RKO (cell line): ENCODE data around the gene ARL15.
"Not testable (repeated sequence)": the region's sequence is repeated elsewhere in the genome, so short reads cannot be mapped to it uniquely, and the experiment has no call there.

ENCODE experiments used
- DNase-seq: peaks from one replicate; pipeline ENCODE4 v3.0.0-alpha.2; 2016; ENCODE audit warnings: low spot score

Gene ARL15

DNA sequence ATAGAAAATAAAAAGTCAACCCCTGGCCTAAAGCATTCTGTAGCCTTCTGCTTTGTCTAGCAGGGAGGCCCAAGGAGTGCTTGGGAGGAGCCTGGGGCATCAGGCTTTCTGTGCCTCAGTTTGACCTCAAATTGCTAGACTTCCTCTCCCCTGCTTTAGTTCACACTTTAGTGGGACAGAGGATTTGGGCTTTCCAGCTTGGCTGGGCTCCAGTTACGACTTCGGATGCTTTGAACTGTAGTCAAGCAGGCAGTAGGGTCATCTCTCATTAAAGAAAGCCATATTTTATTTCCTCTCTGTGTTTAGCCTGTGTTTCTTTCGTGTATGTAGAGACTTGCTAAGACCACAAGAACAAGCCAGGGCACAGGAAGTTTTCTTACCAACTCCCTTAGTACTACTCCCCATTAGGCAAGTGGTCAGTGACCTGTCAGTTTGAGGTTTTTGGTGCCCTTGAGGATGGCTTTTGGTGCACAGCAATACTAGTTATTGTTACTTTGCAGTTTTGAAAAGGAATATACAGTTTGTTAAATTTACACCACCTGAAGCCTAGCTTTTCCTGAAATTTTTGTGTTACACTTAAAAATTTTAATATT, 415.2 kb downstream of the ARL15 start:
- no peak for DNase-seq

DNA sequence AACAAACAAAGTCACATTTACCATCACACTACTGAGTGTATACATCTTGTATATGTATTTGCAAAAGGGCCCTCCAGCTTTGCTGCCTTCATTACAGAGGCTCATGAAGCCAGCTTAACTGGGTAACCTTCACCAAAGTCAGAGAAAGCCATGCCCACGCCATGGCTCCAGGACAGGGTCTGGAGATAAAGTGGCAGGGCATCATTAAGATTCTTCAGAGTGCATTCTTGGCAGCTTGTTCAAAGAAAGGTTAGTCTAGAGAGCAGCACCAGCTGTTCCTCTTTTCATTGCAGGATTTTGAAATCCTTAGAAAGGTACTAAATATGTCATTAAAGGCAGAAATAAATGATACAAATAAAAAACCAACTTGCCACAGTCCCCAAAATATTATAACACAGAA, 416.7 kb downstream of the ARL15 start:
- no peak for DNase-seq

DNA sequence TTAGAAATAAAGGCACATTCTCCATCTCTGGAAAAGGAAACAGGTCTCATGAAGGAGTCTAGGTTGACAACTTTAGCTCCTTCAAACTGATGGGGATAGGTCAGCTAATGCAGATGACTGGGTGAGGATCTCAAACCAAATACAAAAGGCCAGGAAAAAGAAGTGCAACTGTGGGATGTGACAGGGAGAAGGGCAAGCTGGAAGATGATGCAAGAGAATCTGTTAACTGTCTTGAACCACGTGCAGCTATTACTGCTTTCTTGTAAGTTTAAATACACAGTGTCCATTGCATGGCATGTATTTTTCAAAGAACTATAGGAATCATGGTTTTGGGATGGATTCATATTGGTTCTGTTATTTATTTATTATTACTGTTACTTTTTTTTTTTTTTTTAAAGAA, 418.1 kb downstream of the ARL15 start:
- DNase-seq, result no peak

DNA sequence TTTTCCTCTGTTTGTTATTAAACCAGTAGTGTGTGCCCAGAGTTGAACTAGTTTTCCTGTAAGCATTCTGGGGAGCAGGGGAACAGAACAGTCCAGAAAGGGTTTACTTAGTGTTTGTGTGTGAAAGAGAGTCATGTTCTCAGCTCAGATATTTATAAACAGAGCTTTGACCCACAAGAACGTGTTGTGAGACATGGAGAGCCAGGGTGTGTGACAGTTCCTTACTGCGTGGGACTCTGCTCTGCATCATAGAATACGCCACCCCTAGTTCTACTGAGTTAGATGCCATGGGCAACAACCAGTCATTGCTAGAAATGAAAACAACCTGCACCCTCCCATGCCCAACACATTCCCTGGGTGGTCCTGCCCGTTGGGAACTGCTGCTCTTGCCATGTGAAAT, 419.2 kb downstream of the ARL15 start:
- DNase-seq, result no peak

DNA sequence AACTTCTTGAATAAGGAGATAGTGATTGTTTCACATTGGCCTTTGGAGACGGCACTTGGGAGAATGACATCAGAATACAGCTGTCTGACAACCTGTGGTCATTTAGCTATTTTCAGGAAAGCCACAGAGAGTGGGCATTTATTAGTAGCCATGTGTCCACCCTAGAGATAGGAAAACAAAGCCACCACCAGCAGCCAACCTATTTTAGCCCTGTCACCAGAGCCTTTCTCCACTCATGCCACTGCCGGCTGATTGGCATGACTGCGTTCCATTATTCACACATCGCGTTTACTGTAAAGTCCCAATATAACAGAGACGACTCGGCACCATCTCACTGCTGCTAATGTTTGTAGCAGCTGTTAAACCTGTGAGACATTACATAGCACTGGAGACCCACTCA, 419.9 kb downstream of the ARL15 start:
- DNase-seq, result no peak

DNA sequence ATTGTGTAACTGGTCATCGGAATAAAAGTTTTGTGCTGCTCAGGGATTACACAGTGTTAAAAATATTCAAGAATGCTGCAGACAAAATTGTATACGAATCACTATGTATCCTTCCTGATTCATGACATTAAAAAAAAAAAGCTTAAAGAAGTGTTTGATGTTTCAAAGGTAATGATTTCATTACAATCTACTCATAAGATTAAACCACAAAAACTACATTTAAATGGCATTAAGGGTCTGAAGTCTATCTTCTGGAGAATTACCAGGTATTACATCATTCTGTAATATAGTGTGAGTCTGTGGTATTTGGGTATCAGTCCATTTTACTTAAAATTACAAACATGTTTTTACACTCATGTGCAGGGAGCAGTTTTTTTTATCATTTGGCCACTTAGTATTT, 425.5 kb downstream of the ARL15 start:
- no peak for DNase-seq

DNA sequence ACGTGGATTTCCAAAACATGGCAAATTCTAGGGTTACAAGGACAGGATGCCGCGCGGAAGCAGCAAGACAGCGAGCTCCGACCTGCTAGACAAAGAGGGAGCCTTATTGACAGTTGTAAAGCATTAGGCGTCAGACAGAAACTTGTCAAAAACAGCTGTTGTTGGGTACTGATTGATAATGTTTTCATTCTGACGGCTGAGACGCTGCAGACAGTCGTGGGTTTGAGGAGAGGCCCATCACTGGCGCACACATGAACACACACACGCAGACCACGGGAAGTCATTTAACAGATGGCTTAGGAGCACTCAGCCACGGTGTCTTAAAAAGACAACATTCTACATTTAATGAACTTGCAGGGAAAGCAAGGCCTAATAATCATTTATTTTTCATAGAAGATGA, 426.0 kb downstream of the ARL15 start:
- no peak for DNase-seq

DNA sequence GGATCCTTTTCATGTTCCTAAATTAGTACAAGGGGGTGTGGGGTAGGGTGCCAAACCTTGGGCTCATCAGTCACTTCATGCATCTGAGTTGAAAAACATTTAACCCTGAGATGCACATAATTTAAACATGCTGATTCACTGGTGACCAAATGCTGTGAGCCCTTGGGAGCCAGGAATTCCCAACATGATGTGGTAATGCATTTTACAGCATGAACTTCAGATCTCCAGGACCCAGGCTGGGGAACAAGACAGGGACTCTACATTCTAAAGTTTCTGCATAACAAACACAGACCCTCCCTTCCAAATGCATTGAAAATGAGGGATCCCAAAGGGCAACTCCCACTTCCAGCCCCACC, 427.7 kb downstream of the ARL15 start:
- no peak for DNase-seq

DNA sequence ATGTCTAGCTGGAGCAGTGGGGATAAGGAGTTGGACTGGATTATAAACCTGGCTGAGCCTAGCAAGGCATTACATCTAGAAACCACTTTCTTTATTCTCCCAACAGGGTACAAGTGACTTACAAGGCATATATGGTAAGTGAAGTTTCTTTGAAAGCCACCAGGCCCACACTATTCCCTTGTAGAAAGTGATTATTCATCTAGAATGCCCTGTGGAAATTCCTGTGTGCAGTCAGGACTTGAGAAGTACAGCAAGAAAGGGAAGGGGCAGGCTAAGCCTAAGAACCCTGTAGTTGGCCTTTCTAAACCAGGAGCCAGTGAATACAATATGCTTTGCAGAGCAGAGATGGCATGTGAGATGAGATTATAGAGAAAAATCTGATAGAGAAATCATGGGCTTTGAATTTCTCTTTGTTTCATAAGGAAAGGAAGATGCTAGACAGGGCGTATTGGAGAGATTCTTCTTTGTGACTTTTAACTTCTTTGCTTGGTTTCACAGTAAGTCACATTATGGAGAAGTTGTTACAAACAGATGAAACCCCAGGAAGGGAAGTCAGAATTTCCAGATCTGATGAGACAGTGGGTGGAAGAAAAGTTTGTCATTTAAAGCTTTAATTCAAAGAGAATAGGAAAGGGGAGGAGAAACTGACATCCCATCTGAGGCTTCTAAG, 428.2 kb downstream of the ARL15 start:
- DNase-seq, result no peak

DNA sequence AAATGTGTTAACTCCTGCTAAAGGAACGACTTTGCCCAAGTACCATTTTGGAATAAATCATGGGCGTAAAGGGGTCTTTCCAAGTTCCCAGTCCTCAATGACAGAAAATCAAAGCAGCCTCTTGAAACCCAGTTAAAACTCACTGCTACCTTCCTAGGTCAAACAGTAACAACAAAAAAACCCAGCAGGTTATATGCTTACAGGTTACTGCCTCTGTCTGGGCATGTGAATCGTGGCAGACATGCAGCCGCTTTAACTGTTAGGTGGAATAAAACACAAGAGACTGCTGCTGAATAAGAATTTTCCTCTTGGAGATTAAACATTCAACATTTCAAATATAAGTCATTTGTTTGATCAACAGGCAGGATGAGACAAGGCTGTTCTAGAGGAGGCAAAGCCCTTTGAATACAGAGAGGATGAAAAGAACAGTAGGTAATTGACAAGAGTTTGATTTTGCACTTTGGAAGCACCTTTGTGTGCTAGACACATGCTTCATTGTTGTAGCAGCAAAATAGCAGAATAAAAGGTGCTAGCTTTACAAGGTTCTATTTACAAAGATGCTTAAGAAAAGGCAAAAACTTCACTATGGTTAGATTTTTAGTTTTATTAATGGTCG, 430.6 kb downstream of the ARL15 start:
- DNase-seq, result no peak

DNA sequence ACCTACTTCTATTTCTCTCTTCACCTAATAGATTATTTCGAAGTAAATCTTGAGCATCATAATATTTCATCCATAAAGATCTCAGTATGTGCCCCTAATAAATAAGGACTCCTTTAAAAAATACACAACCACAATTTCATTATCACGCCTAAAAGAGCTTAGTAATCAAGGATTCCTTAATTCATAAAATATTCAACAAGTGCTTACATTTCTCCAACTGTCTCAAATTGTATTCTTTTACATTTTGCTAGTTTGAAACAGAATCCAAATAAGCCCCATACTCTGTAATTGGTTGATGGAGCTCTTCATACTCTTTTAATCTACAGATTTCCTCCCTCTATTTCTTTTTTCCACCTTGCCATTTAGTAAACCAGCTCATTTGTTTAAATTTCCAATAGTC, 432.4 kb downstream of the ARL15 start:
- DNase-seq, result no peak

DNA sequence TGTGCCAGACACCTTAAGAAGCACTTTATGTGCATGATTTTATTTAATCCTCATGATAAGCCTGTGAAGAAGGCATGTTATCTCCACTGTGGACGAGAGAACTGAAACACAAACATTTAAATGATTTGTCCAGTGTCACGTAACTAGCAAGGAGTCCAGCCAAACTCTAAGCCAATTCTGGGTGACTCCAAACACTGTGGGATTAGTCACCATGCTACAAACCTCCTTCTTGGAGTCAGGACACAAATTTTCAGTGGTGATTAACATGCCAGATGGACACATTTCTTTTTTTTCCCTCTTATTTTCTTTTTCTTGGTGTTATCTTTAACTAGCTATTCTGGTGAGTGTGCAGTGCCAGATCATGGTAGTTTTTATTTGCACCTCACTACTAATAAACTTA, 433.1 kb downstream of the ARL15 start:
- DNase-seq, result peak; percentile 47

DNA sequence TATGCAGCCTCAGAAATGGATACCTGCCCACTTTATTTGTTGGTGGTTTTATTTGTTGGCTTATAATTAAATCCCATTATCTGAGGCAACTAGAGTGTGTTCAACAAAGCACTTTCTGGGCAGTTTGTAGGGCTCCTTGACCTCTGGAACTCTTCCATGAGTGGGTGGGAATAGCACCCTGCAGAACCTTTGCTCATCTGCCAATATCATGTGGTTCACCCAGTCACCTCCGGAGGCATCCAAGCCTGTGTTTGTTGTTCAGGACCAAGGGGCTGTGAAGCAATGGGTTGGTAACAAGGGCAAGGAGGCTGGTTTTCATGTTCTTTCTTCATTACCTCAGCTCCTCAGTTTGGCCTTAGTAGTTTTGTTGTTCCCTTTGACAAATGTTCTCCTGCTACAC, 436.0 kb downstream of the ARL15 start:
- peak; percentile 19 for DNase-seq

DNA sequence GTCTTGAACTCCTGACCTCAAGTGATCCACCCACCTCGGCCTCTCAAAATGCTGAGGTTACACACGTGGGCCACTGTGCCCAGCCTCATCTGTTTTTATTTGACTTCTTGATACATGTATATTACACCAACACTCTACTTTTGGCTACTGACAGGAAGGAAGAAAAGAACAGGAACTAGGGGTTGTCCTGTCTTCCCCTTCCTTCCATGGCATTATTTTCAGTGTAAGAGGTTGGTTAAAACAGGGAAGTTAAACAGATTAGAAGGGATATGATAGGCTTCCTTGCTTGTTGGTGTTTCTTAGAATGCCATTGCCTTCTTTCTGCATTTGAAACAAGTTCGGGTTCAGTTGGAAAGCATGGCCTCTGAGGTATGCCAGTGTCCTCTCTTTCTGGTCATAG, 437.1 kb downstream of the ARL15 start:
- DNase-seq, result no peak

DNA sequence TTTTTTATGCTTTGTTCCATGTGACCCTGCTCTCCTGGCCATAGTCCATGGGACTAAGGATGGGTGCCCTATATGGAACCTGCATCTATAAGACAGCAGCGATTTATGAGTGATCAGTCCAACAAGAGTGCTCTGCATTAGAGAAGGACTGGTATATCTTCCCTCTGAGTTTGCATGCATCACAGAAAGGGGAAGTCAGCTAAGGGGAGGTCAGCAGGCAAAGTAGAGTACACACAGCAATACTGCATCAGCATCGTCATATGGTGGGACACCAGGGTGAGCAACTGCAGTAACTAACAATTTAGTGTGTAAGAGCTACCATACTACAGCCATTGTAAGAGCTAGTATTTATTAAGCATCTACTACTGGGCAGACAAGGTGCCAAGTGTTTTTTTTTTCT, 438.6 kb downstream of the ARL15 start:
- DNase-seq, result no peak

DNA sequence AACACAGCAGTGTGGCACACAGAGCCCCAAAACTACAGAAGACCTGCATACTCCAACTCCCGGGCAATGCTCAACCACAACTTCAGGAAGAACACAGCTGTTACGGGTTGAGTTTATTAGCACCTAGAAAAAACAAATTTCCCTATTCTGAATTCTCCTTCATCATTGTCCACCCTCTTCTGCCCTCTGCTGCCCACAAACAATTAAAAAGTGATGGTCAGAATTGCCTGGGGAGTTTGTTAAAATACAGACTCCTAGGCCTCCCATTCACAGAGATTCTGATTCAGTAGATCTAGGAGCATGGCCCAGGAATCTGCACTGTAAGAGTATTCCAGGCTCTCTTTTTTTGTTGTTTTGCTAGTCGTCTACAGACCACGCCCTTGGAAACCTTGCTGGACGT, 439.3 kb downstream of the ARL15 start:
- no peak for DNase-seq

DNA sequence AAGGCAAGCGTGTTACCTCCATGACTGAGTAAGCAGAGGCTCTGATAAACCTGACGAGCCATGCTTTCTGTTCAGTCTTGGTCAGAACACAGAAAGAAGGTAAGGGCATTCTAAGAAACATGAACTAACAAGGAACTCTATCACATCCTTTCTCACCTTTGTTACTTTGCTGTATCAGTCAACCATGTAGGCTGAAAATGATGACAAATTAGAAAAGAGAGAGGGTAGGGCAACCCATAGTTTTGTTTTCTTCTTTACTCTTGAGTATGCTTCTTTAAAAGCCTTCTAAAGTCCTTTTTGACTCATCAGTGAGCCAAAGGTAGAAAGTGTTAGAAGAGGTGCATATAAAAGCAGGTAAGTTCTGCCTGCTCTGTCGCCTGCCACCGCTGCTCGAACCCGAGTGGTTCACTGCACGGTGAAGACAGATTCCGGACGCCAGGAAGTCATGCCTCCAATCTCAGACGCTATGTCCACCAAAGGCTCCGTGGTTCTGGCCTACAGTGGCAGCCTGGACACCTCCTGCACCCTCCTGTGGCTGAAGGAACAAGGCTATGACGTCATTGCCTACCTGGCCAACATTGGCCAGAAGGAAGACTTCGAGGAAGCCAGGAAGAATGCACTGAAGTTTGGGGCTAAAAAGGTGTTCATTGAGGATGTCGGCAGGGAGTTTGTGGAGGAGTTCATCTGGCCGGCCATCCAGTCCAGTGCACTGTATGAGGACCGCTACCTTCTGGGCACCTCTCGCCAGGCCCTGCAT, 451.5 kb downstream of the ARL15 start:
- no peak for DNase-seq

DNA sequence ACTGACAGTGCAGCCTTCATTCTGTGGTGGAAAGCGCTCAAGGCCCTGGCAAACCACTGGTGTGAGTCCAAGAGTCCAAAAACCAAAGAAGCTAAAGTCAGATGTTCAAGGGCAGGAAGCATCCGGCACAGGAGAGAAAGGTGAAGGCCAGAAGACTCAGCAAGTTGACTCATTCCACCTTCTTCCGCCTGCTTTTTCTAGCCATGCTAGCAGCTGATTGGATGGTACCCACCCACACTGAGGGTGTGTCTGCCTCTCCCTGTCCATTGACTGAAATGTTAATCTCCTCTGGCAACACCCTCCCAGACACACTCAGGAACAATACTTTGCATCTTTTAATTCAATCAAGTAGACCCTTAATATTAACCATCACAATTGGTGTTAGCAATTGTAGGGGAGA, 453.9 kb downstream of the ARL15 start:
- DNase-seq, result no peak

DNA sequence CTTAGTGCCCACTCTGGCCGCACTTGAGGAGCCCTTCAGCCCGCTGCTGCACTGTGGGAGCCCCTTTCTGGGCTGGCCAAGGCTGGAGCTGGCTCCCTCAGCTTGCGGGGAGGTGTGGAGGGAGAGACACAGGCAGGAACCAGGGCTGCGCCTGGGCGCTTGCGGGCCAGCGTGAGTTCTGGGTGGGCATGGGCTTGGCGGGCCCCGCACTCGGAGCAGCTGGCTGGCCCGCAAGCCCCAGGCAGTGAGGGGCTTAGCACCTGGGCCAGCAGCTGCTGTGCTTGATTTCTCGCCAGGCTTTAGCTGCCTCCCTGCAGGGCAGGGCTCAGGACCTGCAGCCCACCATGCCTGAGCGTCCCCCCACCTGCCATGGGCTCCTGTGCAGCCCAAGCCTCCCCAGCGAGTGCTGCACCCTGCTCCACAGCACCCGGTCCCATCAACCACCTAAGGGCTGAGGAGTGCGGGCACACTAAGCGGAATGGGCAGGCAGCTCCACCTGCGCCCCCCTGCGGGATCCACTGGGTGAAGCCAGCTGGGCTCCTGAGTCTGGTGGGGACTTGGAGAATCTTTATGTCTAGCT, 473.4 kb downstream of the ARL15 start:
- DNase-seq, result not testable (repeated sequence)

DNA sequence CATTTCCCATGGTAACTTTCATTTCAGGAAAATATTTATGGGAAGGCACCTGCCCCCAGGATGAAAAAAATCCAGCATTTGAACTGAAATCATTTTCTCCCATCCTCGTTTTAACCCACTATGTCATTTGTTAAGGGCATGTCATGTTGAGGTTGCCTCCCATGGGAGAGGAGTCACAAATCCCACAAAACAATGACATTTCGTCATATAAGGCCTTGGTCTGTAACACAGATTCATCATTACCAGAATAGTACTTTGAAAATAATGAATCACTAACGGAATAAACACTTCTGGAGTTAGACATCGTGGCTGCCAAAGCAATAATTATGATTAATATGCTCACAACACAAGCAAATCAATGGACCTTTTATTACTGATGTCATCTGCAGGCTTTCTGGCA, 475.9 kb downstream of the ARL15 start:
- DNase-seq, result no peak
